Left lung (tissue), 10 donors: ENCODE data around the gene SKOR1. TPM values are rescaled to one million over a fixed set of nuclear protein-coding genes. Genes with fewer than 3 reads are reported as not detected.

Experiments
- ATAC-seq: fragments of 200-7000 bp; cut with Tn5 transposase; one replicate; pipeline ENCODE4 v1.9.1; 2020; ENCODE audit warnings: moderate library complexity
- DNase-seq, 4 donors: peaks; one replicate each; pipeline ENCODE4 v3.0.0-alpha.2; 2013 to 2020
- H3K27ac ChIP-seq, 2 donors: fragments of 200-600 bp; sonication (generic) in 1 of 2; one replicate each; pipeline versions ENCODE4 v1.5.0 to v1.8.0; 2020 to 2021
- H3K27me3 ChIP-seq, 2 donors: fragments of 200-600 bp; sonication (generic) in 1 of 2; one replicate each; pipeline versions ENCODE4 v1.5.0 to v1.8.0; 2020 to 2021
- H3K36me3 ChIP-seq, 2 donors: fragments of 200-600 bp; sonication (generic) in 1 of 2; one replicate each; pipeline versions ENCODE4 v1.5.0 to v1.8.0; 2020 to 2021
- H3K4me1 ChIP-seq, 2 donors: fragments of 200-600 bp; one replicate each; pipeline ENCODE4 v1.8.0; 2021
- H3K4me3 ChIP-seq, 2 donors: fragments of 200-600 bp; sonication (generic) in 1 of 2; one replicate each; pipeline versions ENCODE4 v1.5.0 to v1.8.0; 2020 to 2021; ENCODE audit warnings: mild to moderate bottlenecking in 1 of 2
- H3K9me3 ChIP-seq, 2 donors: fragments of 200-600 bp; sonication (generic) in 1 of 2; one replicate each; pipeline versions ENCODE4 v1.5.0 to v1.8.0; 2020 to 2021
- CTCF ChIP-seq, 2 donors: fragments of 200-600 bp; sonication (generic) in 1 of 2; IDR thresholded peaks; one replicate each; pipeline versions ENCODE4 v1.5.0 to v1.8.0; 2021; ENCODE audit warnings: antibody characterized with exemption in 2 of 2
- intact Hi-C, 2 donors: fragments of 100-400 bp; cut with DNase I; formaldehyde crosslinking; loops; one replicate each; pipeline versions ENCODE4 v1.11.2 to v1.14.2; 2022
- polyA plus RNA-seq, 6 donors: library from polyadenylated mRNA; unstranded; fragments of 120-200 nt; gene quantifications; one replicate each; pipeline ENCODE4 v1.2.1, GENCODE V29; 2013; ENCODE audit not compliant: insufficient read length in 6 of 6
- total RNA-seq, 2 donors: library from RNA; stranded (reverse); fragmentation: NEBNext Ultra II Directional; extraction: Animal tissue kit (Norgen Biotek cat#: 25700); gene quantifications; one replicate each; pipeline ENCODE4 v1.2.1, GENCODE V29; 2021
- donor health status: DM: no; HTN: yes; CAD: no.
- donor health status: DM: no; HTN: no; CAD: no.

The SKOR1 gene
- total and polyA plus RNA-seq, 8 donors, result 0.12 to 0.71 (median 0.43) TPM

- Histone ChIP-seq H3K27me3 (peaks cover 11 to 12% of the 10 kb centered on the region in 2 donors), H3K4me1 (peaks cover 11 to 44% of the 10 kb centered on the region in 2 donors), H3K27ac (peak within 1 kb of the TSS; percentile 97 to 100), H3K4me3 (peak within 1 kb of the TSS; percentile 56 to 75), H3K36me3 (no peaks in the 10 kb centered on the region), H3K9me3 (no peaks in the 10 kb centered on the region)
- intact Hi-C loops, result loop anchor here in 1 of 2 donors (10.0 kb wide), 1 partner anchor 335 kb away; no protein-coding TSS in a partner anchor
- ATAC-seq (peak; percentile 84), DNase-seq (peak; percentile 95 to 98 (median 98))
- no peak for TF ChIP-seq CTCF (IDR thresholded peaks at IDR 0.05)
These were observed 14.8 kb downstream of the SKOR1 start, which contains the start of gene RNU6-1 for GRCh38 chr15:67839929-67840748. Gene RNU6-1, minus strand, starts transcription at chr15:67840045.

GRCh38 chr15:67840749-67841512 is 15.6 kb downstream of the SKOR1 start:
- H3K27me3 ChIP-seq, result peaks cover 3 to 4% of the 10 kb centered on the region in 2 donors
- DNase-seq, result no peak
- TF ChIP-seq CTCF (IDR thresholded peaks at IDR 0.05), result no peak
- ATAC-seq, result peak; percentile 3
- H3K9me3 ChIP-seq, result no peaks in the 10 kb centered on the region
- peak overlapping the region; percentile 56 to 75 for H3K4me3 ChIP-seq
- intact Hi-C loops, result no loop called here
- H3K36me3 ChIP-seq, result no peaks in the 10 kb centered on the region
- H3K27ac ChIP-seq, result peak overlapping the region; percentile 97 to 100
- peaks cover 8 to 36% of the 10 kb centered on the region in 2 donors for H3K4me1 ChIP-seq

GRCh38 chr15:67841513-67841762 is 16.1 kb downstream of the SKOR1 start:
- H3K27ac ChIP-seq, result peak overlapping the region in 1 of 2 donors; percentile 100
- H3K9me3 ChIP-seq, result no peaks in the 10 kb centered on the region
- no peaks in the 10 kb centered on the region for H3K27me3 ChIP-seq
- intact Hi-C loops, result no loop called here
- peaks cover 6 to 31% of the 10 kb centered on the region in 2 donors for H3K4me1 ChIP-seq
- H3K4me3 ChIP-seq, result peak overlapping the region; percentile 56 to 75
- TF ChIP-seq CTCF (IDR thresholded peaks at IDR 0.05), result no peak
- no peaks in the 10 kb centered on the region for H3K36me3 ChIP-seq
- no peak for ATAC-seq
- no peak for DNase-seq

- Histone ChIP-seq H3K27me3 (no peaks in the 10 kb centered on the region), H3K27ac (no peak overlapping the region), H3K9me3 (no peaks in the 10 kb centered on the region), H3K36me3 (no peaks in the 10 kb centered on the region), H3K4me3 (no peak overlapping the region), H3K4me1 (peaks cover 6 to 23% of the 10 kb centered on the region in 2 donors)
- no peak for ATAC-seq
- intact Hi-C loops, result no loop called here
- no peak for DNase-seq
- TF ChIP-seq CTCF (IDR thresholded peaks at IDR 0.05), result no peak
These were observed 17.8 kb downstream of the SKOR1 start for GRCh38 chr15:67843092-67843501.
